ENCODE results near the gene ANKRD17. TPM values are rescaled to one million over a fixed set of nuclear protein-coding genes. Genes with fewer than 3 reads are reported as not detected.

ANKRD17 gene
- total RNA-seq, 1 experiment from 2014 or later: 62.1 TPM

GRCh38 chr4:73133784-73134183, 124.8 kb downstream of the ANKRD17 start:
- intact Hi-C loops (cut with micrococcal nuclease): no loop called here
- CTCF ChIA-PET: no interaction called here

GRCh38 chr4:73131281-73131680, 127.3 kb downstream of the ANKRD17 start:
- Histone ChIP-seq H3K9me2 (ENCODE audit: insufficient read depth) (no peaks in the 10 kb centered on the region), H2AFZ (ENCODE audit: low read depth, low read length, poor library complexity, severe bottlenecking) (no peak overlapping the region), H3K4me2 (ENCODE audit: low read length) (no peak overlapping the region), H4K20me1 (ENCODE audit: insufficient read depth) (no peaks in the 10 kb centered on the region), H3K79me2 (ENCODE audit: insufficient read depth, low read length) (peaks cover 71% of the 10 kb centered on the region), H3K4me3 (replicated peaks in 1 of 2; ENCODE audit: low read depth in 1 of 2, low read length in 2 of 2) (no peak overlapping the region), H3K27ac (ENCODE audit: low read depth, low read length) (no peak overlapping the region), H3K9me3 (ENCODE audit: control insufficient read depth in 1 of 2, insufficient read depth in 1 of 2, low read depth in 1 of 2, low read length in 2 of 2) (no peaks in the 10 kb centered on the region), H3K27me3 (ENCODE audit: insufficient read depth, low read length) (no peaks in the 10 kb centered on the region), H3K9ac (ENCODE audit: low read length) (no peak overlapping the region), H3K36me3 (ENCODE audit: control insufficient read depth in 1 of 2, insufficient read depth in 2 of 2, low read length in 2 of 2) (peaks cover 11 to 24% of the 10 kb centered on the region in 2 experiments), H3K4me1 (ENCODE audit: control insufficient read depth in 1 of 2, insufficient read depth in 2 of 2, low read length in 2 of 2) (no peaks in the 10 kb centered on the region)
- no peak for TF ChIP-seq CBX3 (IDR thresholded peaks at IDR 0.05; ENCODE audit: low read depth)
- no peak for TF ChIP-seq SRF (IDR thresholded peaks at IDR 0.05; ENCODE audit: low read depth)
- no peak for TF ChIP-seq POLR2A (IDR thresholded peaks at IDR 0.05; ENCODE audit: borderline replicate concordance, extremely low read depth, insufficient read depth, insufficient read length)
- no peak for TF ChIP-seq ZFX (IDR thresholded peaks at IDR 0.05)
- BruUV-seq (replicated peaks): no TSS peak
- ChIA-PET CTCF (interaction anchor here (0.6 kb wide), 1 partner anchor 523 kb away, joined by 3 read pairs; no protein-coding TSS in a partner anchor), POLR2A (no interaction called here), RAD21 (ENCODE audit: low non-redundant PET in 1 of 2, low total read pairs in 2 of 2, uncharacterized antibody in 2 of 2, unreplicated experiment in 2 of 2) (no interaction called here)
- ATAC-seq (no peak), DNase-seq (ENCODE audit: low read depth, low spot score) (no peak)
- intact Hi-C loops (cut with micrococcal nuclease): no loop called here

More at GRCh38 chr4:73133784-73134183, 124.8 kb downstream of the ANKRD17 start:
- BruUV-seq (replicated peaks): no TSS peak
- H3K27me3 ChIP-seq (ENCODE audit: insufficient read depth, low read length): no peaks in the 10 kb centered on the region
- ATAC-seq: no peak
- H3K4me2 ChIP-seq (ENCODE audit: low read length): no peak overlapping the region
- H3K27ac ChIP-seq (ENCODE audit: low read depth, low read length): no peak overlapping the region
- no peaks in the 10 kb centered on the region for H3K9me2 ChIP-seq (ENCODE audit: insufficient read depth)
- no peak overlapping the region for H2AFZ ChIP-seq (ENCODE audit: low read depth, low read length, poor library complexity, severe bottlenecking)
- H3K9me3 ChIP-seq (ENCODE audit: control insufficient read depth in 1 of 2, insufficient read depth in 1 of 2, low read depth in 1 of 2, low read length in 2 of 2): no peaks in the 10 kb centered on the region
- no peaks in the 10 kb centered on the region for H3K4me1 ChIP-seq (ENCODE audit: control insufficient read depth in 1 of 2, insufficient read depth in 2 of 2, low read length in 2 of 2)
- POLR2A ChIA-PET: no interaction called here
- H3K36me3 ChIP-seq (ENCODE audit: control insufficient read depth in 1 of 2, insufficient read depth in 2 of 2, low read length in 2 of 2): peaks cover 17 to 24% of the 10 kb centered on the region in 2 experiments
- TF ChIP-seq POLR2AphosphoS5 (IDR thresholded peaks at IDR 0.05; ENCODE audit: low read depth, low read length) (no peak), CBX3 (IDR thresholded peaks at IDR 0.05; ENCODE audit: low read depth) (no peak), CEBPB (IDR thresholded peaks at IDR 0.05; ENCODE audit: low read depth) (no peak), TCF7L2 (IDR thresholded peaks at IDR 0.05; ENCODE audit: borderline replicate concordance, extremely low read depth, insufficient read depth, insufficient read length) (no peak), YY1 (IDR thresholded peaks at IDR 0.05; ENCODE audit: extremely low read depth, insufficient replicate concordance, low read depth, low read length) (no peak), SRF (IDR thresholded peaks at IDR 0.05; ENCODE audit: low read depth) (no peak), ELF1 (IDR thresholded peaks at IDR 0.05; ENCODE audit: borderline replicate concordance, low read depth) (no peak), ZNF274 (IDR thresholded peaks at IDR 0.05; ENCODE audit: low read depth, low read length) (no peak)
- RAD21 ChIA-PET (ENCODE audit: low non-redundant PET in 1 of 2, low total read pairs in 2 of 2, uncharacterized antibody in 2 of 2, unreplicated experiment in 2 of 2): no interaction called here
- 0 out of 2 replicates have a peak, but pooled peaks cover 5% of the 10 kb centered on the region for H4K20me1 ChIP-seq (ENCODE audit: insufficient read depth)
- peaks cover 76% of the 10 kb centered on the region for H3K79me2 ChIP-seq (ENCODE audit: insufficient read depth, low read length)
- no peak overlapping the region for H3K9ac ChIP-seq (ENCODE audit: low read length)
- H3K4me3 ChIP-seq (replicated peaks in 1 of 2; ENCODE audit: low read depth in 1 of 2, low read length in 2 of 2): no peak overlapping the region
- no peak for DNase-seq (ENCODE audit: low read depth, low spot score)
